ENCODE measurements around the gene DTD1.
A peak's percentile ranks its signal among the peaks of the same experiment; 100 is the strongest.

The DTD1 gene

DNA sequence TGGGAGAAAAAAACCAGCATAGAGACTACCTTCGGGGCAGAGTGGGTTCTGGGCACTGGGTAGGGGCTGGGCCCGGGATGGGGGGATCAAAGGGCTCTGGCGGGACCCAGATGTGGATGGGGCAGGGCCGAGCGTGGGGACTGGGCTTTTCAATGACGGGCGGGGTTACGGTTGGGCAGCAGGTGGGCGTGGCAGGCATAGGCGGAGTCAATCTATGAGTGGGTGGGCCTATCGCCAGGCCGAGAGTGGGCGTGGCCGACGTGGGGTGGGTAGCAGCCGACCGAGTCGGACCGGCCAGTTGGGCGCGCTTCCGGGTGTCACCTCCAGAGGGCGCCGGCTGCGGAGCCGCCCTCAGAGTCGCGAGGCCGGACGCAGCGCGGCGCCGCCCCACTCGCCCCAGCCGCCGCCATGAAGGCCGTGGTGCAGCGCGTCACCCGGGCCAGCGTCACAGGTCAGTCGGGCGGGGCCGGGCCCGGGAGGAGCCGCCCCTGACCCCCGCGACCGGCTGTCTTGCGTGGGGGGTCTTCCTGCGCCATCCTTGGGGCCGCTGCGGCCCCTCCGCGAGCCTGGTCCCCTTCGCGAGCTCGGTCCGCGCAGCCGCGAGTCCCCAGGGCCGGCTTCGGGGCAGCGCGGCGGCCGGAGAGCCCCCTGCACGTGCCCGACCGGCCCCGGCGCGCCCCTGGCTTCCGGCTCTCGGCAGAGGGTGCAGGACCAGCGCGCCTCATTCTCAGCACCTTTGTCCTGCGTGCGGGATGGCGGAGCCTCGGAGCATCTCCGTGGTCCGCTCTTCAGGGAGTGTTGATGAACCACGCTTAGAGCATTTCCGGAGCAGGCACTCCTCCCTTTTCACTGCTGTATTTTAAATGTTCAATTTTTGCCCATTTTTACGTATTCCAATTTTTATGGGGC, at the start of gene DTD1:
DTD1 (plus strand) TSS at position 390 of the 909 bp plus-strand sequence; CDS start at position 409, 19 bp downstream.
- H3K9me3 Mint-ChIP-seq, result no peaks in the 10 kb centered on the region
- ATAC-seq (ENCODE audit: low read depth), result peak; percentile 86
- peak within 1 kb of the TSS; percentile 90 for H3K4me3 Mint-ChIP-seq
- H3K27ac Mint-ChIP-seq, result peak within 1 kb of the TSS; percentile 93
- DNase-seq (ENCODE audit: low spot score in 2 of 2), result peak; percentile 83 to 88
- no peaks in the 10 kb centered on the region for H3K36me3 Mint-ChIP-seq
- H3K27me3 Mint-ChIP-seq, result peaks cover 6% of the 10 kb centered on the region
- peaks cover 13% of the 10 kb centered on the region for H3K4me1 Mint-ChIP-seq

GRCh38 chr20:18541741-18542140, 46.1 kb upstream of the DTD1 start:
- no peak overlapping the region for H3K4me3 Mint-ChIP-seq
- no peaks in the 10 kb centered on the region for H3K4me1 Mint-ChIP-seq
- H3K9me3 Mint-ChIP-seq, result no peaks in the 10 kb centered on the region
- H3K27ac Mint-ChIP-seq, result no peak overlapping the region
- peaks cover 44% of the 10 kb centered on the region for H3K36me3 Mint-ChIP-seq
- DNase-seq (ENCODE audit: low spot score in 2 of 2) (no peak), ATAC-seq (ENCODE audit: low read depth) (no peak)
- no peaks in the 10 kb centered on the region for H3K27me3 Mint-ChIP-seq

GRCh38 chr20:18543216-18543615, 44.6 kb upstream of the DTD1 start:
- no peak overlapping the region for H3K4me3 Mint-ChIP-seq
- DNase-seq (ENCODE audit: low spot score in 2 of 2) (no peak), ATAC-seq (ENCODE audit: low read depth) (no peak)
- peak overlapping the region; percentile 54 for H3K27ac Mint-ChIP-seq
- no peaks in the 10 kb centered on the region for H3K4me1 Mint-ChIP-seq
- H3K27me3 Mint-ChIP-seq, result no peaks in the 10 kb centered on the region
- H3K9me3 Mint-ChIP-seq, result no peaks in the 10 kb centered on the region
- peaks cover 46% of the 10 kb centered on the region for H3K36me3 Mint-ChIP-seq

DNA sequence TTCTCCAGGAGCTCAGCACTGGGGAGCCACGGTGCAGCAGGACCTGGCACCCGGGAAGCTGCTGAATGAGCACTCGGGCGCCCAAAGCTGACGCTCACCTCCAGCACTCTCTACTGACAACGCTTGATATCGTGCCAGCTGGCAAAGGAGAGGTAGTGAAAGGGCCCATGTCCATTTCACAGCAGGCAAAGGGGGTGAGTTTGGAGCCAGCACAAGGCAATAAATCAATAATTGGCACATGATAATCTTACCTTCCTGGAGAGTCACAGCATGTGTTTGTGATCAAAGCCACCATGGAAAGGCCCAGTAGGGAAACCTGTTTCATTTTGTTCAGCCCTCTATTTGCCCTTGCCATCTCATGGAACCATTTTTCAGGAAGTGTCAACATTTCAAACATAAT, 43.9 kb upstream of the DTD1 start:
- Mint-ChIP-seq H3K4me3 (no peak overlapping the region), H3K4me1 (no peaks in the 10 kb centered on the region), H3K27me3 (no peaks in the 10 kb centered on the region), H3K27ac (peak overlapping the region; percentile 54), H3K36me3 (peaks cover 48% of the 10 kb centered on the region), H3K9me3 (no peaks in the 10 kb centered on the region)
- ATAC-seq (ENCODE audit: low read depth) (no peak), DNase-seq (ENCODE audit: low spot score in 2 of 2) (no peak)

GRCh38 chr20:18545566-18545965, 42.3 kb upstream of the DTD1 start:
- peaks cover 45% of the 10 kb centered on the region for H3K36me3 Mint-ChIP-seq
- DNase-seq (ENCODE audit: low spot score in 2 of 2), result no peak
- ATAC-seq (ENCODE audit: low read depth), result no peak
- H3K27ac Mint-ChIP-seq, result no peak overlapping the region
- no peaks in the 10 kb centered on the region for H3K27me3 Mint-ChIP-seq
- no peaks in the 10 kb centered on the region for H3K9me3 Mint-ChIP-seq
- no peaks in the 10 kb centered on the region for H3K4me1 Mint-ChIP-seq
- H3K4me3 Mint-ChIP-seq, result no peak overlapping the region

DNA sequence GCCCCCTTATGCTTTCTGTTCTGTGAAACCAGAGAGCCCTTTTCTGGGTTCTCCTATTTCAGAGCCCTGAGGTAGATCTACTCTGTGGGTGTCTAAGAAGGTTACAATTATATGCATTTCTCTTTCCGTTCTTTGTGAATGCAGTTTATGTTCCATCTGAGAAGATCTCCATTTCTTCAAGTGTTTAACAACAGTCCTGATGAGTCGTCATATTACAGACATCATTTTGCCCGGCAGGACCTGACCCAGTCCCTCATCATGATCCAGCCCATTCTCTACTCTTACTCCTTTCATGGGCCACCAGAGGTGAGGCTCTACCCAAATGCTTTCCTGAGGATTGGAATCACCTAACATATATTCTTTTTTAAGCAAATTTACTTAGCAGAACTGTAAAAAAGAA, 39.4 kb upstream of the DTD1 start:
- H3K4me3 Mint-ChIP-seq, result no peak overlapping the region
- H3K4me1 Mint-ChIP-seq, result no peaks in the 10 kb centered on the region
- ATAC-seq (ENCODE audit: low read depth) (no peak), DNase-seq (ENCODE audit: low spot score in 2 of 2) (no peak)
- no peaks in the 10 kb centered on the region for H3K27me3 Mint-ChIP-seq
- H3K36me3 Mint-ChIP-seq, result peaks cover 38% of the 10 kb centered on the region
- no peaks in the 10 kb centered on the region for H3K9me3 Mint-ChIP-seq
- H3K27ac Mint-ChIP-seq, result peak overlapping the region; percentile 43

DNA sequence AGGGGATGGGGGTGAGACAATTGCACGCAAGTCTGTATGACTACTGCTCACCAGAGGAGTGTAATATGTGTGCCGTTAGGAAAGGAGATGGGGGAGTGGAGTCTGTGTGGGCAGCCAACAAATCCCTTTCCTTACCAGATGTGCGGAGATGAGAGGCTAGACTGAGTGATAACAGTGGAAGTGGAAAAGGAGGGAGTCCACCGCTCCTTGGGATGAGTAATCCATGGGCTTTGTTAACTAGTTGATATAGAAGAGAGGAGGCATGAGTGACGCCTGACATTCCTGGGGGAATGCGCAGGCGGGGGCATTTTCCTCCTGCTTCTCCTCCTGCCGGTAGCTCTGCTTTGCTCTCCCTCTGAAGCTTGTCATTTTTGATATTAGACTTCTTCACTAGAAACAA, 34.1 kb upstream of the DTD1 start:
- ATAC-seq (ENCODE audit: low read depth) (no peak), DNase-seq (ENCODE audit: low spot score in 2 of 2) (no peak)
- H3K9me3 Mint-ChIP-seq, result no peaks in the 10 kb centered on the region
- H3K27ac Mint-ChIP-seq, result no peak overlapping the region
- H3K4me3 Mint-ChIP-seq, result no peak overlapping the region
- H3K27me3 Mint-ChIP-seq, result no peaks in the 10 kb centered on the region
- H3K36me3 Mint-ChIP-seq, result peaks cover 39% of the 10 kb centered on the region
- no peaks in the 10 kb centered on the region for H3K4me1 Mint-ChIP-seq

- Mint-ChIP-seq H3K4me1 (peaks cover 17% of the 10 kb centered on the region), H3K27ac (peak within 1 kb of the TSS; percentile 99), H3K27me3 (no peaks in the 10 kb centered on the region), H3K9me3 (peaks cover 3% of the 10 kb centered on the region), H3K36me3 (peaks cover 17% of the 10 kb centered on the region), H3K4me3 (peak within 1 kb of the TSS; percentile 99)
- ATAC-seq (ENCODE audit: low read depth), result peak; percentile 98
- DNase-seq (ENCODE audit: low spot score in 2 of 2), result peak; percentile 91
Measured at GRCh38 chr20:18566892-18567738, 20.7 kb upstream of the DTD1 start, which contains the start of gene SMIM26. TSS of gene SMIM26 (plus strand) at chr20:18567432. CDS start at chr20:18567479, 47 bp downstream.

DNA sequence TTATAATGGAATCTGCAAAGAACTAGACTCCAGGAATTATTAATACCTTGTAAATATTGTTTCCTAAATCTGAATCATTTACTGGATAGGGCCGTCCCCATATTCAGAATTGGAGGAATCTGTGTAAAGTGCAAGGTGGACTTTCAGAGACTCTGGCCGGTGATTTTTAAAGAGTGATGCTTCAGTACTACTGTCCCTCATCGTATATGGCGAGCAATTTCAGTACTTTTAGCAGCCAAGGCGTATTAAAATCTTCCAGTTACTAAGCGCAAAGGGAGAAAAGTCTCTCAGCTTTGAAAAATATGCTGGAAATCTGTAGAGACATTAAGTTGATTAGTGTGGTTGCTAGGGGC, 20.1 kb upstream of the DTD1 start:
- ATAC-seq (ENCODE audit: low read depth), result no peak
- peaks cover 17% of the 10 kb centered on the region for H3K36me3 Mint-ChIP-seq
- H3K4me3 Mint-ChIP-seq, result peak overlapping the region; percentile 99
- peaks cover 17% of the 10 kb centered on the region for H3K4me1 Mint-ChIP-seq
- no peaks in the 10 kb centered on the region for H3K27me3 Mint-ChIP-seq
- H3K9me3 Mint-ChIP-seq, result peaks cover 5% of the 10 kb centered on the region
- no peak for DNase-seq (ENCODE audit: low spot score in 2 of 2)
- peak overlapping the region; percentile 99 for H3K27ac Mint-ChIP-seq

DNA sequence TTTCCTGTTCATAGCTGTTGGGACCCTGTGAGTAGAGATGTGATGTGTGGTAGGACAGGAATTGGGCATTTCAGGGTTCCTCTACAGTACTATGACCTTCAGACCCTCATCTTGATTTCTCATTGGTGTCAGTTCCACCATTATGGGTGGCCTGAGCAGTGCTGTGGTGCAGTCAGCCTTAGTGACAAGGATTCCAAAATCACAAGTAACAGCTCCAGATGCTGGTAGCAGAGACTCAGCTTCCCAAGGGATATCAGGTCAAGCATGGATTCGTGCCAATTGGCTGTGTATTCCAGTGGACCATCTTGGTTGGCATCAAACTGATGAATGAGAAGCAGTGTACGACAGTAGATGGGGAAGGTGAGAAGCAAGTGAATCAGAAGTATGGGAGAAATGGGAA, 16.8 kb upstream of the DTD1 start:
- H3K4me1 Mint-ChIP-seq, result peaks cover 17% of the 10 kb centered on the region
- H3K4me3 Mint-ChIP-seq, result no peak overlapping the region
- H3K27ac Mint-ChIP-seq, result peak overlapping the region; percentile 49
- ATAC-seq (ENCODE audit: low read depth), result no peak
- H3K27me3 Mint-ChIP-seq, result no peaks in the 10 kb centered on the region
- H3K9me3 Mint-ChIP-seq, result peaks cover 5% of the 10 kb centered on the region
- peaks cover 19% of the 10 kb centered on the region for H3K36me3 Mint-ChIP-seq
- DNase-seq (ENCODE audit: low spot score in 2 of 2), result no peak

DNA sequence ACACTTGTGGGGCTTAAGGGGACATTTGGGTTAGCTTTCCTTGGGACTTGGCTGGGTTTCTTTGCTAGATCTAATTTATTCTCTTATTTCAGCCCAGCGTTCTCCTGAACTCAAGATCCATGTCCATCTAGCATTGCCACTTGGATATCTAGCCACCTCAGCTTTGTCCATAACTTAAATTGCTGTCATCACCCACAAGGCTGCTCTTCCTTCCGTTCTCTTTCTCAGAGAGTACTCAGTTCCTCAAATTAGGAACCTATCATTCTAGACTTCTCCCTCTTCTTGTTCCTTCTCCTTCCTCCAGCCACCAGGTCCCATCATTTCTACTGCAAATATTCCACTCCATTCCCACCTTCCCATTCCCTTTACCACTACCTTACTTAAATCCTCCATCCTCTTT, 16.3 kb upstream of the DTD1 start:
- Mint-ChIP-seq H3K9me3 (peaks cover 5% of the 10 kb centered on the region), H3K4me1 (peaks cover 16% of the 10 kb centered on the region), H3K27ac (no peak overlapping the region), H3K27me3 (no peaks in the 10 kb centered on the region), H3K4me3 (no peak overlapping the region), H3K36me3 (peaks cover 19% of the 10 kb centered on the region)
- DNase-seq (ENCODE audit: low spot score in 2 of 2) (no peak), ATAC-seq (ENCODE audit: low read depth) (no peak)

GRCh38 chr20:18577942-18578341, 9.9 kb upstream of the DTD1 start:
- H3K27me3 Mint-ChIP-seq, result peaks cover 5% of the 10 kb centered on the region

DNA sequence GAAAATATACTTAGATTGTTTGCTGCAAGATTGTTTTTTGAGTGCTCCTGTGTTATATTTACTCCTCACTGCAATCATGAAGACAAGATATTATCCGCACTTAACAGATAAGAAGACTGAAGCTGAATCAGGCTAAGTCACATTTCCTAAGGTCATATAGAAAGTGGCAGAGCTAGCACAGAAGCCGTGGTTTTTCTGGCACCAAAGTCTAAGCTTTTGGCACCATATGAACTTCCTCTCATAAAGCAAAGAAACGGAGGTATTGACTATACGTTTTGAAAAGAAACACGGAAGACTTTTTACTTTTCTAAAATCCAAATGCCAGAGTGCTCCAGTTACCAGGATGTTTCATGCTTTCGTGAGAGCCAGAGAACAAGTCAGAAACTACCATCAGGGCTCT, 9.3 kb upstream of the DTD1 start:
- no peak overlapping the region for H3K4me3 Mint-ChIP-seq
- no peak for ATAC-seq (ENCODE audit: low read depth)
- H3K9me3 Mint-ChIP-seq, result no peaks in the 10 kb centered on the region
- no peak for DNase-seq (ENCODE audit: low spot score in 2 of 2)
- H3K4me1 Mint-ChIP-seq, result no peaks in the 10 kb centered on the region
- no peaks in the 10 kb centered on the region for H3K36me3 Mint-ChIP-seq
- peaks cover 5% of the 10 kb centered on the region for H3K27me3 Mint-ChIP-seq
- H3K27ac Mint-ChIP-seq, result no peak overlapping the region

More at GRCh38 chr20:18577942-18578341, 9.9 kb upstream of the DTD1 start:
- peaks cover 2% of the 10 kb centered on the region for H3K36me3 Mint-ChIP-seq
- no peak overlapping the region for H3K4me3 Mint-ChIP-seq
- no peaks in the 10 kb centered on the region for H3K4me1 Mint-ChIP-seq
- ATAC-seq (ENCODE audit: low read depth) (no peak), DNase-seq (ENCODE audit: low spot score in 2 of 2) (no peak)
- H3K9me3 Mint-ChIP-seq, result no peaks in the 10 kb centered on the region
- H3K27ac Mint-ChIP-seq, result no peak overlapping the region

DNA sequence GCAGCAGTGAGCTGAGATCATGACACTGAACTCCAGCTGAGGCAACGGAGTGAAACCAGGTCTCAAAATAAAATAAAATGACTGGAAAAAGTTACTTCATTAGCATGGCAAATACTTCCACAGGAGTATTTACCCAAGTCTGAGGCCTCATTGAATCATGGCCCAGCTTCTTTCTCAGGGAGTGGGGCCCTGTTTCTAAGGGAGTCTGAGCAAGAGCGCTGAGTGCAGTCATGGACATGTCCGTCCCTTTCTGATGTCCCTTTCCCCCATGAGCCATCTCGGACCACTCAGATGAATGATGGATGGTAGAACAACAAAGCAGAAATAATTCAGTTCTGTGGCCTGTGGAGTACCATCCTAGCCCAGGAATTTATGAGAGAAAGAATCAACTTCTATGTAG, 7.8 kb upstream of the DTD1 start:
- Mint-ChIP-seq H3K4me1 (no peaks in the 10 kb centered on the region), H3K27ac (no peak overlapping the region), H3K36me3 (no peaks in the 10 kb centered on the region), H3K27me3 (peaks cover 11% of the 10 kb centered on the region), H3K9me3 (no peaks in the 10 kb centered on the region), H3K4me3 (no peak overlapping the region)
- ATAC-seq (ENCODE audit: low read depth) (no peak), DNase-seq (ENCODE audit: low spot score in 2 of 2) (no peak)
